DMS153 treated with DMSO at 0.1 percent for 48 hours (cell line): ENCODE measurements around the gene CDH13.
A peak's percentile ranks its signal among the peaks of the same experiment; 100 is the strongest.

Experiments
- DNase-seq: peaks from one replicate; lab custom pipeline; 2025; ENCODE audit not compliant: unreplicated experiment; lab: John Stamatoyannopoulos, UW

The CDH13 gene

DNA sequence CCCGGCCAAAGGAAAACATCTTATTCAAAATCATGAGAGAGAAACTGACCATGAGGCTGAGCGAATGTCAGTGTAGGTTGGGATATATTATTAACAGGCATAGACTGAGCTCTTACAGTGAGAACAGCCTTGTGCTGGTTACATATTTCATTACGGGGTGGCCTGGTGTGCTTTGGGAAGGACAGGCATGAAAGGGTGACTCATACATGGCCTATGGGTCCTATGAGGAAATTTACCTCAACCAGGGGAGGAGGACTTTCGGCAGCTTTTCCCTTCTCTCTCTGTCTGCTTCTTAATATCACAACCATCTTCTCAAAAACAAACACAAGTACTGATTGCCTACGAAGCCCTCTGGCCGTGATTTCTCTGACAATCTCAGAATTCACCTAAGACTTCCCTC lies 579.1 kb downstream of the CDH13 start:
- no peak for DNase-seq

DNA sequence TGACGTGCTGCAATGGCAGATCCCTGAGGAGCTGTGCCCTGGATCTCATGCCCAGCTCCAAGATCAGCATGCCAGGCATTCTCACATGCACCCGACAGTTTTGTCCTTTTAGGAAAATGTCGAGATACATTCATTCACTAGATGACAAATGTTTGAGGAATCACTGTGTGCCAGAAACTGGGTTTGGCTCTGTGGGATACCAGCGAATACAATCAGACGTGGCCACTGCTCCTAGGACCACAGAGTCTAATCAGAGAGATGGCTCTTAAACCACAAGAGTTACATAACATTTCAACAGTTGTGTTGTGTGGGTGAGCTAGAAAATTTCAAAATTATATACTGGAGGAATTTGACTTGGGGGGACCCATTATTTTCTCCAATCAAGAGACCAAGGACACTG lies 579.7 kb downstream of the CDH13 start:
- DNase-seq, result no peak

DNA sequence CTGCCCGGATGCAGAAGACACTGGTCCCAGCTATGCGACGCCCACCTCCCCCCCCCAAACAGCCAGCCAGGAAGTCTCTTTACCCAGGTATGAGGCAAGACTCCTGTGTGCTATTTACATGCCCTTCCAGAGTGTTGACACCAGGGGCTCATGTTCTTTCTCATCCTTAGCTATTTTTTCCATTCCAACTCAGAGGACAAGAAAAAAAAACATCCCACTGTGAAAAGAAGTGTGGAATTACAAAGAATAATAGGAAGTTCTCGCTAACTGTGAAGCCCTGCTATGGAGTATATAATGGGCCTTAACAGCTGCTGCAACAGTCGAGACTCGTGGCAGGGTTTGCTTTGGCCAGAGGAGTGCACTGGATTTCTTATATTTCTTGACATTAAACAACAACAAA lies 584.9 kb downstream of the CDH13 start:
- no peak for DNase-seq

DNA sequence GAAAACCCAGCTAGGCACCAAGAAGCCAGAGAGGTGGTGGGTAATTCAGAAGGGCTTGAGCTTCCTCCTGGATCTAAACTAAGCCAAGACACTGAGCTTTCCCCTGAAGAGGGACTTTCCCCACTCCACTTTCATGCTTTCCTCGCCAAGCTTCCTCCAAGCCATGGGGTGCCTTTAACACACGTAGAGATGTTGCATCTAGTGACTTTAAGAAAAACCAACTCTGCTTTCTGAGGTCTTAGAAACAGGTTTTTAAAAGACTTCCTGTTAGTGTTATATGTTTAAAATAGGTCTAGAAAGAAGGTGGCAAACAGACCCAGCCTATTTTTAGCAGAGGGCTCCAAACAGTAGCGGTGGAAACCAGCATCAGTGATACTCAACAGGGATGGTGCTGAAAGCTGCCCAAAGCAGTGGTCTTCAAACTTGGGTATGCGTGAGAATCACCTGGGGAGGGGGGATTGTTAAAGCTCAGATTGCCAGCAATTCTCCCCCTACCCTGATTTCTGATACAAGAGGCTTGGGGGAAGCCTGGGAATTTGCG lies 585.6 kb downstream of the CDH13 start:
- no peak for DNase-seq

- no peak for DNase-seq
Observed at GRCh38 chr16:83214671-83215070, 587.9 kb downstream of the CDH13 start.

- no peak for DNase-seq
Observed at GRCh38 chr16:83215406-83216001, 588.7 kb downstream of the CDH13 start.

DNA sequence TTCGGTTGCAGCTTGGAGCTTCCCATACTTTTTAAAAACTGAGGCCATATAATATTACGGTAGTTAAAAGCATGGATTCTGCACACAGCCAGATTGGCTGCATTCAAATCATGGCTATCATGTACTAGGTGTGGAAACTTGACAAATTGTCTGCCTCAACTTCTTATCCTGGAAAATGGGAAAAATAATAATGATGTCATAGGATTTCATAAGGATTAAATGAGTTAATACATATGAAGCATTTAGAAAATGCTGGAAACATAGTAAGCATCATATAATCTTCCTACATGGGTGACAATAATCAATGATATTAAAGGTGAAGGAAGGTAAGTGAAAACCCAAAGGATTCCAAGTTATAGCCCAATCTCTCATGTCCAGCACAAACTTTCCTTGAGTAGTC lies 592.5 kb downstream of the CDH13 start:
- no peak for DNase-seq

GRCh38 chr16:83220066-83220465 lies 593.3 kb downstream of the CDH13 start:
- no peak for DNase-seq

DNA sequence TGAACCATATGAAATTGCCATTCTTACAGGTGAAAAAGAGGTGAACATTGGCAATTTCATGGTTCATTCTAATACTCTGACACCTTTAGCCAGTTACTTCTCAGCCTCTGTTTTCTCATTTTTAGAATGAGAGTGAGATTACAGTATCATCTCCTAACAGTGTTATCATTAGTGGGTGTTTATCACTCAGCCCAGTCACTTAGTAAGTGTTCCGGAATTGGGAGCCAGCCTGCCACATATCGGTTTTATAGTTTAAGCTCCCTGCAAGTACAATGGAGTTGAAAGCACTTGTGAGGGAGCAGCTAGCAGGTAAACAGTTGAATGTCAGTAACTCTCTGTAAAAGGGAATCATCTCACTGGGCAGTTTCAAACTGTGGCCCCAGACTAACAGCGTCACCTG lies 597.9 kb downstream of the CDH13 start:
- no peak for DNase-seq

DNA sequence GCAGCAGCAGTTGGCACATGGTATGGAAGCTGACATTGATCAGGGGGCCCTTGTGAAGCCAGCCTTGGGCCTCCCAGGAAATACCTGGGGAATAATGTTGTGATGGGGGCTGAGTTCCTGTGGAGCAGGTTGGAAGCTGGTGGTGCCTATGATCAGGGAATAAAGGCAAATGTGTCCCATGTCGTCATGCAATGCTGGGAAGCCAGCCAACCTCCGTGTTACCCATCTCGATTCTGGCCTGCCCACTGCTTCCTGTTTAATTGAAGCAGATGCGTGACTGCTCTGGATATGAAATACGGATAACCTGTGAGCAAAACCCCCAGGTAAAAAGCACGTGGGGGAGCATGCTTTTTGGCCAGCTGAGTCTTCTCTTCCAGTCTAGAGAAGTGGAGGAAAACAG lies 600.6 kb downstream of the CDH13 start:
- no peak for DNase-seq

DNA sequence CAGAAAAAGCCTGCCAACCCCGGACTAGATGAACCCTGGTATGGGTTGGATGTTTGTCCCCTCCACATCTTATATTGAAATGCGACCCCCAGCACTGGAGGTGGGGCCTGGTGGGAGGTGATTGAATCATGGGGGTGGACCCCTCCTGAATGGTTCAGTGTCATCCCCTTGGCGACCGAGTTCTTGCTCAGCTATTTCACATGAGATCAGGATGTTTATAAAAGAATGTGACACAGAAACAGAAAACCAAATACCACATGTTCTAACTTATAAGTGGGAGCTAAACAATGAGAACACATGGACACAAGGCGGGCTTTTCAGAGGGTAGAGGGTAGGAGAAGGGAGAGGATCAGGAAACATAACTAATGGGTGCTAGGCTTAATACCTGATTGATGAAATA lies 605.0 kb downstream of the CDH13 start:
- no peak for DNase-seq

DNA sequence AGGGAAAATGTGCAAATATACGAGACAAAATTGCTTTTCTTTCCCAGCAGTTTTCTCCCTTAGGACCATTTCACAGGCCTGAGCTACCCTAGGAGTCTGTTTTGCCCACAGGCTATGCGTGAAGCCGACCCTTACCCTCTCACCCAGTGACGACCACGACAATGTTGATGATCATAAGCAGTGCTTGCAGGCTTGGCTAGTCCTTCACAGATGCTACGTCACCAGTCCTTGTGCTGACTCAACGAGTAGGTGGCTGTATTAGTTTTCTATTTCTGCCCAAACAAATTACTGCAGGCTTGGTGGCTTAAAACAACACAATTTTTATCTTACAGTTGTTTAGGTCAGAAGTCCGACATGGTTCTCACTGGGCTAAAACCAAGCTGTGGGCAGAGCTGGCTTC lies 606.4 kb downstream of the CDH13 start:
- DNase-seq, result no peak

GRCh38 chr16:83238949-83239691 lies 612.4 kb downstream of the CDH13 start:
- no peak for DNase-seq

DNA sequence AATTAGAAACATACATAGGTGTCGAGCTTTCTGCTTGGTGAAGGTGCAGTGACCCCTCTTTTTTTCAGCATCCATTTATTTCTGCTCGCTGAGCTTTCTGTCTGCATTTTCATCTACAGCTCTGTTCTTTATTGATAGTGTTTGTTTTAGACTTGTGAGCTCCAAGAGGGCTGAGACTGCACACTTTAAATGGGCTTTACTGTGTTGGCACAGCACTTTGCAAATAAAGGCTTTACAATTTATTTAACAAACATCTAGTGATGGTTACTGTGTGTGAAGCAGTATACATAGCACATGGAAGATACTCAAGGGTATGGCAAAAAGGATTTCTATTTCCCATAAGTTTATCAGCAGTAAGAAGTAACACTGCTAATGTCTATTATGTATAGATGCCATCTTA lies 617.3 kb downstream of the CDH13 start:
- DNase-seq, result peak; percentile 73

DNA sequence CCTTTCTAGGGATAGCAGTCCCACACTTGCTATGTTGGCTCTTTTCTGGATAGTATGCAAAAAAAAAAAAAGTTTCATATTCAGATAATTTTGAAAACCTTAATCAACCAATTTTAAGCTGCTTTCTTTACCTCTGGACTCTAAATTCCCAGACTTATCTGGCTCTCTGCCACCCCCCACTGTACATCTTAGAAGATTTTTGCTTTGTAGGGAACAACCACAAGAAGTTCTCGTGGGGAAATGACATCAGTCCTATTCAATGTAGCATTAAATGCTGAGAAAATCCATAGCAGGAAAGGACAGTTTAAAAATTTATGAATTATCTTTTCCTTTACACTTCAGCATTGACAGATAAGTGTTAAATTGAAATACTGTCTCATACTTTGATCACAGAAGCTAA lies 618.3 kb downstream of the CDH13 start:
- no peak for DNase-seq

DNA sequence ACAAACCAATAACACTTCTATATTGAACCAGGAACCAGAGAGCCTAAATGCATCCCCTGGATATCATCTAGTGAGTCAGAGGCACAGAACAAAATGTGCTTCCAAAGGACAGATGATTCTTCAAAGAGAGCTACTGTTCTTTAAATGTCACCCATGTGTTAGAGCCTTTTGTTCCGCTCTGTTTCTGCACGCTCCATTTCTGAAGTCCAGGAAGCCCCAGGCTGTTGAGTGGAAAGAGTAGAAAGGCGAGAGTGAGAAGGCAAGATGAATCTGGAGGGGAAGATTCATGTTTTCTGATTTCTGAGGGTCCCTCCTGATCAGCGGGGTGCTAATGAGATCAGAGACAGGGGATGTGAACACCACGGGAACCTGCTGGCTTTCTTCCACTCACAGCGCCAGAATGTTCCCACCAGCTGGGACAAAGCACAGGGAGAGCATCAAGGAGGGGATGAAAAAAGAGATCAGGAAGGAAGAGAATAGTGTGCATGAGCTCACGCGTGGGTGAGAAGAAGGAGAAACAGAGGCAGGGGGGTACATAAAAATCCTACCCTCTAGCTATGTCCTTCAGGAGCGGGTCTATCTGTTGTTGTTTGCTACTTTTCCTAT lies 621.1 kb downstream of the CDH13 start:
- no peak for DNase-seq

- no peak for DNase-seq
Observed at GRCh38 chr16:83248735-83249463, 622.1 kb downstream of the CDH13 start.

DNA sequence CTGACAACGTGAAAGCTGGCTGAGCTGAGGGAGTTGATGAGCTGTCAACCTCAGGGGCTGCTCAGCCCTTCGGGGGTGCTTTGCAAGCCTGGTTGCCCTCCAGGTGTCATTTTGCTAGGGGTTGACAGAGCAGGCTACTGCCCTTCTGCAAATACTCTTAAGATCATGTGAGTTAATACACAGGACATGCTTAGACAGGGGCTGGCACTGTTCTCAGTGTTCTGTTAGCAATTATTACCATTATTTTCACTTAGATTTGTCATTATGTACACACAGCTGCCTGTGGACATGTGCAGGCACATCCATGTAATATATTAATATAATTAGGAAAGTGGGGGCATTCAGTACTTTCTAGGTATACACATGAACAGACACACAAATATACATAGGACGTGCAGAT lies 626.8 kb downstream of the CDH13 start:
- peak; percentile 70 for DNase-seq

- no peak for DNase-seq
Observed at GRCh38 chr16:83258366-83258928, 631.7 kb downstream of the CDH13 start.

GRCh38 chr16:83266848-83267553 lies 640.2 kb downstream of the CDH13 start:
- DNase-seq, result no peak

DNA sequence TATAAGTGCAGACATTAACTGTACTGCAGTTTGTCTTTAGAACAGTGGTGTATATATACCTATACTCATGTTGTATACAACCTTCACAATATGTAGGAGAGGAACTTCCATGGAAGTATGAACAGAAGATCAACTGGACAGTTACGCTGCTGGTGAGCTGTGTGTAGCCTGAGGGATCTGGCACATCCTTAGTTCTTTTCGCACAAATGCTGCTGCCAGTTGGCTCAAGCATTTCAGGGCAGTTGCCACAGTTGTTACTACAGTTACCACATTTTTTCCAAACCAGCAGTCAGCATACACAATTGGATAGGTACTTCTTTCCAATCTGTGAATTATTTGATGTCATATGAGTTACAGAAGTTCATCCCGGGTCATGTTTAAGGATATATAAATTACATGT lies 641.4 kb downstream of the CDH13 start:
- no peak for DNase-seq
